Epidermal melanocyte (primary cell): Measurements from ENCODE around the gene STAT5B.
A peak's percentile ranks its signal among the peaks of the same experiment; 100 is the strongest.
"Not testable (repeated sequence)": the region's sequence is repeated elsewhere in the genome, so short reads cannot be mapped to it uniquely, and the experiment has no call there.

Experiments used
- DNase-seq: peaks from one replicate; pipeline ENCODE4 v3.0.0; 2011; ENCODE audit warnings: low spot score; ENCODE audit not compliant: insufficient read length

STAT5B gene

GRCh38 chr17:42197564-42198156 is 78.5 kb downstream of the STAT5B start:
- DNase-seq = no peak

- peak; percentile 89 for DNase-seq
These were observed 82.0 kb downstream of the STAT5B start, which contains the start of gene GHDC for GRCh38 chr17:42193969-42194899. Gene GHDC, minus strand, starts transcription at chr17:42194494. Its CDS starts 913 bp downstream, at chr17:42193581.

GRCh38 chr17:42193216-42193968 is 82.8 kb downstream of the STAT5B start:
- DNase-seq = no peak

- DNase-seq = no peak
These were observed 83.7 kb downstream of the STAT5B start for GRCh38 chr17:42192189-42193126.

GRCh38 chr17:42191275-42191608 is 84.9 kb downstream of the STAT5B start:
- no peak for DNase-seq

- no peak for DNase-seq
These were observed 85.5 kb downstream of the STAT5B start for GRCh38 chr17:42190491-42191274.

GRCh38 chr17:42189651-42189965 is 86.6 kb downstream of the STAT5B start:
- no peak for DNase-seq

- no peak for DNase-seq
These were observed 87.2 kb downstream of the STAT5B start for GRCh38 chr17:42188749-42189650.

- no peak for DNase-seq
These were observed 88.4 kb downstream of the STAT5B start for GRCh38 chr17:42187833-42188232.

- not testable (repeated sequence) for DNase-seq
These were observed 90.0 kb downstream of the STAT5B start for GRCh38 chr17:42186191-42186590.

GRCh38 chr17:42185621-42185930 is 90.6 kb downstream of the STAT5B start:
- DNase-seq = no peak

- DNase-seq = no peak
These were observed 91.2 kb downstream of the STAT5B start, which contains the start of gene HCRT for GRCh38 chr17:42184713-42185620. Gene HCRT, minus strand, starts transcription at chr17:42185452. Its CDS starts 87 bp downstream, at chr17:42185365.

- peak; percentile 46 for DNase-seq
These were observed 92.2 kb downstream of the STAT5B start for GRCh38 chr17:42183741-42184711.

- no peak for DNase-seq
These were observed 93.1 kb downstream of the STAT5B start for GRCh38 chr17:42182927-42183734.

GRCh38 chr17:42181851-42182207 is 94.4 kb downstream of the STAT5B start:
- DNase-seq = no peak
